ENCODE measurements around the gene SMCO3. TPM values are rescaled to one million over a fixed set of nuclear protein-coding genes. Genes with fewer than 3 reads are reported as not detected.

SMCO3 gene
- total and polyA plus RNA-seq, 2 of the 8 experiments (the other 6 are each of a cell fraction or from before 2014, with no cell fraction given) = not detected

GRCh38 chr12:14771651-14772137, 42.3 kb downstream of the SMCO3 start:
- H2BK15ac ChIP-seq (ENCODE audit: low read length) = no peak overlapping the region
- H2BK120ac ChIP-seq (replicated peaks; ENCODE audit: low read depth, low read length) = peak overlapping the region; percentile 70
- H3K4ac ChIP-seq (replicated peaks; ENCODE audit: insufficient read length, low read depth, low read length) = no peak overlapping the region
- H3K14ac ChIP-seq (ENCODE audit: insufficient read length) = no peak overlapping the region
- no peak overlapping the region for H3K9ac ChIP-seq (replicated peaks in 1 of 4; ENCODE audit: extremely low read depth in 1 of 4, low read depth in 3 of 4, low read length in 3 of 4)
- peak overlapping the region in 3 of 4 experiments; percentile 1 to 86 (median 84); a peak in 5 of 8 replicates for H3K4me3 ChIP-seq (ENCODE audit: extremely low read depth in 1 of 4, insufficient read depth in 2 of 4, low read depth in 3 of 4, low read length in 4 of 4)
- no peak overlapping the region for H2BK12ac ChIP-seq (ENCODE audit: low read depth, low read length)
- peaks cover 0 to 3% (median 0%) of the 10 kb centered on the region in 4 experiments; a peak in 1 of 7 replicates for H3K4me1 ChIP-seq (replicated peaks in 1 of 4; ENCODE audit: control insufficient read depth in 3 of 4, insufficient read depth in 4 of 4, low read length in 3 of 4)
- H4K8ac ChIP-seq (ENCODE audit: extremely low read depth, insufficient read depth, low read length) = no peak overlapping the region
- H4K91ac ChIP-seq (replicated peaks; ENCODE audit: insufficient read length, low read length) = no peak overlapping the region
- H4K5ac ChIP-seq (ENCODE audit: insufficient read length, low read depth, low read length) = peak overlapping the region; percentile 82
- no peak overlapping the region for H3K18ac ChIP-seq (ENCODE audit: extremely low read depth, low read length)
- H3K36me3 ChIP-seq (ENCODE audit: control insufficient read depth in 2 of 4, insufficient read depth in 4 of 4, low read length in 3 of 4) = no peaks in the 10 kb centered on the region
- peak overlapping the region; percentile 77 to 80 for H3K4me2 ChIP-seq (ENCODE audit: insufficient read depth in 1 of 2, low read depth in 2 of 2, low read length in 2 of 2)
- peak overlapping the region; percentile 45; the same call in 1 of the 2 replicates for H3K27ac ChIP-seq (ENCODE audit: low read depth, low read length)
- no peak overlapping the region for H2AFZ ChIP-seq (ENCODE audit: low read length)
- TF ChIP-seq FOSL1 (IDR thresholded peaks at IDR 0.05; ENCODE audit: insufficient read depth, low read depth, low read length) (no peak), JUND (IDR thresholded peaks at IDR 0.05; ENCODE audit: low read length) (peak; percentile 44; the same call in 1 of the 2 replicates)
- H2AK5ac ChIP-seq (ENCODE audit: low read depth, low read length) = no peak overlapping the region
- no peak for DNase-seq (ENCODE audit: low read depth in 1 of 2, low spot score in 2 of 2)
- peaks cover 0 to 36% of the 10 kb centered on the region in 2 experiments; a peak in 2 of 4 replicates for H3K79me2 ChIP-seq (ENCODE audit: control insufficient read depth in 1 of 2, insufficient read depth in 2 of 2, low read length in 2 of 2)
- H3K27me3 ChIP-seq (replicated peaks in 1 of 4; ENCODE audit: control insufficient read depth in 3 of 4, extremely low read depth in 1 of 4, insufficient read depth in 3 of 4, low read length in 3 of 4) = no peaks in the 10 kb centered on the region
- H3K79me1 ChIP-seq (ENCODE audit: low read depth, low read length) = no peaks in the 10 kb centered on the region
- FAIRE-seq = no peak
- peak overlapping the region; percentile 57; the same call in 1 of the 2 replicates for H2BK5ac ChIP-seq (ENCODE audit: low read depth, low read length)
- H3K23ac ChIP-seq (ENCODE audit: insufficient read length) = no peak overlapping the region
- H3K9me3 ChIP-seq (ENCODE audit: insufficient read depth in 2 of 2, low read depth in 1 of 2, low read length in 1 of 2) = no peaks in the 10 kb centered on the region
- H3K23me2 ChIP-seq (ENCODE audit: low read depth, low read length) = peaks cover 4% of the 10 kb centered on the region
- H4K20me1 ChIP-seq (replicated peaks in 1 of 2; ENCODE audit: control insufficient read depth in 1 of 2, insufficient read depth in 2 of 2, low read length in 2 of 2) = peaks cover 0 to 8% of the 10 kb centered on the region in 2 experiments
- no peak overlapping the region for H3K56ac ChIP-seq (replicated peaks; ENCODE audit: insufficient read length, low read depth, low read length)
- no peak overlapping the region for H2BK20ac ChIP-seq (ENCODE audit: low read length)
- CTCF ChIA-PET (ENCODE audit: partially characterized antibody) = interaction anchor here (0.8 to 2.6 kb wide), 6 partner anchors 10 to 223 kb away, joined by 3 to 9 read pairs (median 3); partner anchors contain the start of genes C12orf60 and WBP11
- 9% methylated on average over 3 of the region's 6 CpGs; no CpG with 5 or more reads in 1 of the 2 experiments for WGBS, 2 experiments (ENCODE audit: extremely low coverage in 1 of 2, insufficient coverage in 1 of 2, insufficient read length in 1 of 2, insufficient replicate concordance in 2 of 2, low coverage in 1 of 2, low lambda C conversion rate in 2 of 2, missing lambda C conversion rate in 1 of 2)
- POLR2A ChIA-PET (ENCODE audit: partially characterized antibody) = interaction anchor here (0.7 to 7.3 kb wide), 38 partner anchors 10 to 1105 kb away, joined by 3 to 136 read pairs (median 8); partner anchors contain the start of genes C12orf60, GUCY2C, PLBD1 and SMCO3

All from H1 (cell line).